Measurements from ENCODE around the gene RASA3.
"Not testable (repeated sequence)": the region's sequence is repeated elsewhere in the genome, so short reads cannot be mapped to it uniquely, and the experiment has no call there.

Gene RASA3

DNA sequence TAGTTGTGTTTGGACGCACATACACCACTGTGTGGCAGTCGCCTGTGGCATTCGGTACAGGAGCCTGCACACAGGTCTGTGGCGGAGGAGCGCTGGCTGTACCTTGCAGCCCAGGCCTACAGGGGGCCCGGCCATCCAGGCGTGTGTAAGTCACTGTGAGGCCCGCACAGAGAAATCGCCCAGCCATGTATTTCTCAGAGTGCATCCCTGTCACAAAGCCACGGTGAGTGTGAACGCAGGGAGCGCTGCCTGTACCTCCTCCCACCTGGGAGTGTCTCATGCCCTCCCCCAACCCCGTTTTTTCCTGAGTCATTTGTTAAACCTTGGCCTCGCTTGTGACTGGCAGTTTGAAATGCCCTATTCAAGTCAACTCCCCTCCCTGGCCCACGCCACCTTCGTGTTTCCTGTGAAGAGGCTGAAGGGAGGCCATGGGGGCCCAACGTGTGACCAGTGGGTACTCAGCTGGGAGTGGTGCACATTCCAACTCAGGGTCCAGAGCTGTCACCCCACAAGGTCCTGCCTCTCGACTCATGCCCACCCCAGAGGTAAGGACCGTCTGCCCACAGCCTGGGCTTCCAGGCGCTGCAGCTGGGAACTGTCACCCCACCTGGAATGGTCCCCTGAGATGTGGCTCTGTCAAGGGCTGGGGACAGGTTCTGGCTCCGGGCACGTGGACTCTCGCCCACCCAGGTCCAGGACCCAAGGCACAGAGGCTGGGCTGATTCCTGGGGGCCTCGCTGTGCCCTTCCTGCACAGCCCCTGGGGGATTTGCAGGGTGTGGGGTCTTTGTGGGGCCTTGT lies 11.6 kb upstream of the RASA3 start:
- in situ Hi-C loops (cut with HindIII; ENCODE audit: low pct_unique_long_range_greater_than_20kb, low sequenced_read_pairs), result no loop called here
- DNase-seq (ENCODE audit: low read depth in 1 of 2, low spot score in 1 of 2), result peak; percentile 59 to 72
- no peak for TF ChIP-seq JUND (IDR thresholded peaks at IDR 0.05; ENCODE audit: low read depth)

DNA sequence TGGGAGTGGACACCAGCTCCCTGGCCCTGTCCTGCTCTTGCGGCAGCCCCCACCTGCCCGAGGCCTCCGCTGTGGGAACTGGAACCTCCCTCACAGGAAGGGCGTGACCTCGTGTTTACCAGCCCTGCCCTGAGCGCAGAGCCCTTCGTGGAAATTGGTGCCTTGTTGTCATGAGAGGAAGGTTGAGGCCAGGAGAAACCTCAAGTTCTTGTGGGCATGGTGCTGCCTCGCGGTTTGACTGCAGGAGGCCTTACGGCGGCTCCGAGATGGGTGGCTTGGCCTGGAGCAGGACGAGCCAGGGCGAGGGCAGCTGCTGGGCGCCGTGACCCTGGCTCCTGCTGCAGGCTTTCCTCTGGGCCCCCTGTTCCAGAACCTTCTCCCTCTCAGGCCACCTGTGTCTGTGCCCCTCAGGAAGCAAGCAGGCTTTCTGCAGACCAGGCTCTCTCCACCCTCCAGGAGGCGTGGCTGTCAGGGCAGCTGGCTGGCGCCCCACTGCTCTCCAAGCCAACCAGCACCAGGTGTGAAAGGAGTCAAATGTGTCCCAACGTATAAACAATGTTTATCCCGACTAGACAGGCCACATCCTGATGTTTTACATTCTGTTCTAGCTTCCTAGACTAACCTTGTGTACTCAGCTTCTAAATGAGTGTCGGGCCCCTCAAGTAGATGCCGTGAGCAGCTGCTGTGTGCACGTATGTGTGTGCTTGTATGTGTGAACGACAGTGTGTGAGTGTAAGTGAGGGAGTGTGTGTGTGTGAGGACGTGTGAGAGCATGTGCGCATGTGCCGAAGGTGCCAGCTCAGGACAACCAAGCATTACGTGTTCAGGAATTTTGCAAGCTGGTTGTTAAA lies 10.4 kb upstream of the RASA3 start:
- DNase-seq (ENCODE audit: low read depth in 1 of 2, low spot score in 1 of 2), result peak in 1 of 2 experiments; percentile 48
- no peak for TF ChIP-seq JUND (IDR thresholded peaks at IDR 0.05; ENCODE audit: low read depth)
- in situ Hi-C loops (cut with HindIII; ENCODE audit: low pct_unique_long_range_greater_than_20kb, low sequenced_read_pairs), result no loop called here

DNA sequence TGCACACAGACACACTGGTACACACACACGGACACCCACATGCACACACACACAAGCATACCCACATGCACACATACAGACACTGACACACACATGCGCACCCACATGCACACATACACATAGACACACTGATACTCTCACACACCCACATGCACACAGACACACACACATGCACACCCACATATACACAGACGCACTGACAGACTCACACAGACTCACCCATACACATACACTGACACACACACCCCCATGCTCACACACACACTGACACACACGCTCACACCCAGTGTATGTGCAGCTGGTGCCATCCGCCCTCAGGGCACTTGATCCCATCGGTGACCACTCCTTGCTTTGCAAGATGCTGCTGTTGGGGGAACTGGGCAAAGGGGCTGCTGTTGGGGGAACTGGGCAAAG lies 9.7 kb upstream of the RASA3 start:
- TF ChIP-seq JUND (IDR thresholded peaks at IDR 0.05; ENCODE audit: low read depth), result no peak
- DNase-seq (ENCODE audit: low read depth in 1 of 2, low spot score in 1 of 2), result no peak
- in situ Hi-C loops (cut with HindIII; ENCODE audit: low pct_unique_long_range_greater_than_20kb, low sequenced_read_pairs), result no loop called here

DNA sequence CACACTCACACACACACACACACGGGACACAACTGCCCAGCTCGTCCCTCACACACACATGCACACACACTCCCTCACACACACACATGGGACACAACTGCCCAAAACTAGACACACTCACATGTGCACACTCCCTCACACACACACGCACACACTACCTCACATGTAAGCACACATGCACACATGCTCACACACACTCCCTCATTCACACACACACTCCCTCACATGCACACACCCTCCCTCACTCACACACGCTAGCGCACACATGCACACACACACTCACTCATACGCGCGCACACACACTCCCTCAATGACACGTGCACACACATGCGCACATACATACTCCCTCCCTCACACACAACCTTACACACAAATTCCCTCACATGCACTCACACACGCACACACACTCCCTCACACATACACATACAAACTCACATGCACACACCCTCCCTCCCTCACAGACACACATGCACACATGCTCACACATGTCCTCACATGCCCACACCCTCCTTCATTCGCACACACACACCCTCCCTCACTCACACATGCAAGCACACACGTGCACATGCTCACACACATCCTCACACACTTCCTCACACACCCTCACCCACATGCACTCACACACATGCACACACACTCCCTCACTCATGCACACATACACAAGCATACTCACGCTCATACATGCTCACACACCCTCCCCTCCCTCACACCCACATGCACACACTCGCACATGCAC lies 9.0 kb upstream of the RASA3 start:
- no peak for TF ChIP-seq JUND (IDR thresholded peaks at IDR 0.05; ENCODE audit: low read depth)
- in situ Hi-C loops (cut with HindIII; ENCODE audit: low pct_unique_long_range_greater_than_20kb, low sequenced_read_pairs), result no loop called here
- DNase-seq (ENCODE audit: low read depth in 1 of 2, low spot score in 1 of 2), result no peak

DNA sequence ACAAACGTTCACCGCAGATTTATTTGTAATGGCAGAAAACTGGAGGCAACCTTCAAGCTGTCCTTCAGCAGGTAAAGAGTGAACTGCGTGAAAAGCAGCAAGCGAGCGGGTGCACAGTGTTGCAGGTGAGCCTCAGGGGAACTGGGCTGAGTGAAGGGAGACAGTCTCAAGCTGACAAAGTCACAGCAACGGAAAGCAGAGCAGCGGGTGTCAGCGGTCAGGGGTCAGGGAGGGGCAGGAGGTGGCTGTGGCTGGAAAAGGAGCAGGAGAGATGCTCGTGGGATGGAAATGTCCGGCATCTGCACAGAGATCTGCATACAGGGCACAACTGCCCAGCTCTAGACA lies 8.5 kb upstream of the RASA3 start:
- DNase-seq (ENCODE audit: low read depth in 1 of 2, low spot score in 1 of 2), result no peak
- TF ChIP-seq JUND (IDR thresholded peaks at IDR 0.05; ENCODE audit: low read depth), result no peak
- in situ Hi-C loops (cut with HindIII; ENCODE audit: low pct_unique_long_range_greater_than_20kb, low sequenced_read_pairs), result no loop called here

DNA sequence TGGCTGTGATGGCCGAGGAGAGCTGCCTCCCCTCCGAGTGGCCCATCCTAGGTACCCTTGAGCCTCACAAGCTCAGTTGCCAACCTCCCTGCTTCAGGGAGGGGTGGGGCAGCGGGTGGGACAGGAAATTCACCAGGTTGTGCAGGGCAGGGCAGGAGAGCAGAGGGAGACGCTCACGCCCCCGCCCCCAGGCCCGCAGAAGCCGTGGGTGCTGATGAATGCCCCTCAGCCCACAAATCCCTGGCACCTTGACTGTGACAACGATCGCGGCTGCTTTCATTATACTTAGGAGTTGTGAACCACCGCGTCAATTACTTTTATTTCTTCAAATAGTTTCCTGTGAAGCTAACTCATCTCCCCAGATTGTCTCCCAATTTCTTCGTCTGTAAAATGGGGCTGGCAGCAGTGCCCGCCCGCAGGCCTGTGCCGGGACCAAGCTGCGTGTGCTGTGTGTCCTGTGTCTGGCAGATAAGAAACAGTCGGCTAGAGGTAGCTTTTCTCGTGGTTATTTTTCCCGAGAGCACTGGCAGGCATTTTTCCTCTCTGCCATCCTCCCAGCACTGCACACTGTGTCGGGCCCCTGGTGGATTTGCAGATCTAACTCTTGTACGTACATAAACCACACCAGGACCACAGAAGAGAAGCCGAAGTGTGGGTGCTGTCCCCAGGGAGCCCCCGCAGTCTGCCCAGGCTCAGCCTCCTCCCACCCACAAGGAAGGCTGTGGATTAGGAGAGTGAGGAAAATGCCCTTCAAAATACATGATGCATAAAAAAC lies 7.9 kb upstream of the RASA3 start:
- DNase-seq (ENCODE audit: low read depth in 1 of 2, low spot score in 1 of 2), result no peak
- in situ Hi-C loops (cut with HindIII; ENCODE audit: low pct_unique_long_range_greater_than_20kb, low sequenced_read_pairs), result no loop called here
- no peak for TF ChIP-seq JUND (IDR thresholded peaks at IDR 0.05; ENCODE audit: low read depth)

DNA sequence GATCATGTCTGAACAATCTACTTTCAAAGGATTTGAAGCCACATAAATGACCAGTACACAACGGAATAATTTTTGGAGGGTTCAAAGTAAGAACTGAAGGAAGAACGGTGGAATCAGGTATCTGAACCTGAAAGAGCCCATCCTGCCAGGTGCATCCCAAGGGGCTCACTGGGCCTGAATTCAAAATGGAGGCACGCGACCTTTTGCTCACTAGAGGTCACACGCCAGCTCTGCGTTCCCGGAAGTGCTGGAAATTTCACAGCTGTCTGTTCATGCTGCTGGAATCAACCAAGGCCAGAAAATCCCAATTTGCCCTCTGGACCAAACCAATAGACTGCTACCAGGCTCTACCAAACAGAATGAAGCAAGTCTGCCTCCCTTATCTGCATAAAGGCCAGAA lies 4.2 kb upstream of the RASA3 start:
- no peak for TF ChIP-seq JUND (IDR thresholded peaks at IDR 0.05; ENCODE audit: low read depth)
- no peak for DNase-seq (ENCODE audit: low read depth in 1 of 2, low spot score in 1 of 2)
- in situ Hi-C loops (cut with HindIII; ENCODE audit: low pct_unique_long_range_greater_than_20kb, low sequenced_read_pairs), result no loop called here

DNA sequence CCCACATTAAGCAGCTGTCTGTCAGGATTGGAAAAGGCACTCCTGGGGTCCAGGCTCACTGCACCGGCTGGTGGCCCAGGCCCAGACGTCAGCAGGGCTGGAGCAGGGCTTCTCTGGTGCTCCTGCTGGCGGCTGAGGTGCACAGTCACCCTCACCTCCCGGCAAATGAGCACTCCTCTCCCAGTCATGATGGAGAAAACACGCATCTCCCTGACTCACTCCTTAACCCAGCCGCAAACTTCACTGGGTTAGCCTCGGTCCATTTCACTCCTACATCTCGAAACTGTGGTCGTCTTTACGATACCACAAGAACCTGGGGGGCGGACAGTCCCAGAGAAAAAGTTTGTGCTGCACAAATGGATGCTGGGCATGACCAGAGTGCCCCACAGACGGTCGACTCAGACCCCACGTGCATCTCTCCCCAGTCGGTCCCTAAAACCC lies 3.3 kb upstream of the RASA3 start:
- no peak for DNase-seq (ENCODE audit: low read depth in 1 of 2, low spot score in 1 of 2)
- in situ Hi-C loops (cut with HindIII; ENCODE audit: low pct_unique_long_range_greater_than_20kb, low sequenced_read_pairs), result no loop called here
- no peak for TF ChIP-seq JUND (IDR thresholded peaks at IDR 0.05; ENCODE audit: low read depth)

DNA sequence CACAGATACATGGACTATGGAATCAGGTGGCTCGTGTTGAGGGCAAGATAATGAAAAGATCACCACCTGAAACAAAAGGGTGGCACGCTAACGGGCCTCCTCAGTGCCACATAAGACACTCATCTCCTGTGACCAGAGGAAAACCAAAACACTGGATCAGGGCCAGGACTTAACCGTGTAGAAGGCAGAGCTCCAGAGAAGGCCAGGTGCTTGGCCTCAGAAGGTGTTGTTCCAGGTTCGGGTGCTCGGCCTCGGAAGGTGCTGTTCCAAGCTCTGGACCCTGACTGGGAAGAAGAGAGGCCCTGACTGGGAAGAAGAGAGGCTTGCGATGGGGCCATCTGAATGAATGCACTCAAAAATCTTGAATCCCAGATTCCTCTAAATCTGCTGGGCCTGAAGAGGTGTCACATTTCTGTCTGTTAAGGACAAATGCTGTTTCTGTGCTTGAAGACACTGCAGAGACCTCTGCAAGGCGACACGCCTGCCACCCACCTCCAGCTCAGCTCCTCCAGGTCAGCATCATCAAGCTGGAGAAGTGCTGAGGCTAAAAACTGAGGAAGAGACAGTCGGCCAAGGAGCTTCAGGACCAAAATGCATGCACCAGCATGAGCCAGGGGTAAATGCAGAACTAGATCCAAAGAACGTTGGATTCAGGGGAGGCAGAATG lies 2.7 kb upstream of the RASA3 start:
- DNase-seq (ENCODE audit: low read depth in 1 of 2, low spot score in 1 of 2), result no peak
- TF ChIP-seq JUND (IDR thresholded peaks at IDR 0.05; ENCODE audit: low read depth), result no peak
- in situ Hi-C loops (cut with HindIII; ENCODE audit: low pct_unique_long_range_greater_than_20kb, low sequenced_read_pairs), result no loop called here

DNA sequence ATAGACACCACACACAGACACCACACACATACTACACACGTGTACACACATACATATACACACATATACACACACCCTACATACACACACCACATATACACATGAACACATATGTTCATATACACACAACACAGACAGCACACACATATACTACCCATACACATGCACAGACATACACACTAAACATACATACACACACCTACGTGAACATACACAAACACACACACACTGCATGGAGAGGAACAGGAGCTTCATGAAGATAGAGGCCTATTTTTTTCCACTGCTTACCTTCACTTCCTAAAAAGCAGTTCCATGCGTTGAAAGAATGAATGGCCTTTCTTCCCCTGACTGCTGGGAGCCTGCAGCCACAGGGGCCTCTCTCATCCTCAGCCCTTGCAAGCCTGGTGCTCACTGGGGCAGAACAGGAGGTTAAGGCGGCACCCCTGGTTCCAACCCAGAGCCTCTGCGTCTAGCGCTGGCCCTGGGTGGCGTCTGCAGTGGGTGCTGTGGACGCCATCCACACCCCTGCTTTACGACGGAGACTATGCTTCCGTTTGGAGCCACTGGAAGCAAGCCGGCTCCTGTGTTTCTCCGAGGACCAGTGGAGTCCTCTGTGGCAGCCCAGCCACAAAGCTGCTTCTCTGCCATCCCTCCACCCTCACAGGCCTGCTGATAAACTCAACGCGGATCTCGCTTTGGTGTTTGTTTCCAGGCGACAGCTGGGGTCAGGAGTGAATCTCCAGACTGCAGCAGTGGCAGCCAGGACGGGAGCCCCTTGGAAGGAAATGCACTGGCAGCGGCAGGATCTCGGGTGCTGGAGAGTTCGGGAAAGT lies 1.9 kb upstream of the RASA3 start:
- in situ Hi-C loops (cut with HindIII; ENCODE audit: low pct_unique_long_range_greater_than_20kb, low sequenced_read_pairs), result no loop called here
- no peak for DNase-seq (ENCODE audit: low read depth in 1 of 2, low spot score in 1 of 2)
- no peak for TF ChIP-seq JUND (IDR thresholded peaks at IDR 0.05; ENCODE audit: low read depth)

DNA sequence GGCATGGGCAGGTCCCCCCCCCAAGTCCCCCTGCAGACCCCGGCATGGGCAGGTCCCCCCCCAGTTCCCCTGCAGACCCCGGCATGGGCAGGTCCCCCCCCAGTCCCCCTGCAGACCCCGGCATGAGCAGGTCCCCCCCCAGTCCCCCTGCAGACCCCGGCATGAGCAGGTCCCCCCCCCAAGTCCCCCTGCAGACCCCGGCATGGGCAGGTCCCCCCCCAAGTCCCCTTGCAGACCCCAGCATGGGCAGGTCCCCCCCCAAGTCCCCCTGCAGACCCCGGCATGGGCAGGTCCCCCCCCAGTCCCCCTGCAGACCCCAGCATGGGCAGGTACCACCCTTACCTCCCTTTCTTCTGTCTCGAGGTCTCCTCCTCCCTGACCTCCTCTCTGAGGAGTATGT lies 1.1 kb upstream of the RASA3 start:
- in situ Hi-C loops (cut with HindIII; ENCODE audit: low pct_unique_long_range_greater_than_20kb, low sequenced_read_pairs); DNase-seq (ENCODE audit: low read depth in 1 of 2, low spot score in 1 of 2): not testable (repeated sequence)

DNA sequence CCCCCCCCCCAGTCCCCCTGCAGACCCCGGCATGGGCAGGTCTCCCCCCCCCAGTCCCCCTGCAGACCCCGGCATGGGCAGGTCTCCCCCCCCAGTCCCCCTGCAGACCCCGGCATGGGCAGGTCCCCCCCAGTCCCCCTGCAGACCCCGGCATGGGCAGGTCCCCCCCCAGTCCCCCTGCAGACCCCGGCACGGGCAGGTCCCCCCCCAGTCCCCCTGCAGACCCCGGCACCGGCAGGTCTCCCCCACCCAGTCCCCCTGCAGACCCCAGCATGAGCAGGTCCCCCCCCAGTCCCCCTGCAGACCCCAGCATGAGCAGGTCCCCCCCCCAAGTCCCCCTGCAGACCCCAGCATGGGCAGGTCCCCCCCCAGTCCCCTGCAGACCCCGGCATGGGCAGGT lies 703 bp upstream of the RASA3 start:
- in situ Hi-C loops (cut with HindIII; ENCODE audit: low pct_unique_long_range_greater_than_20kb, low sequenced_read_pairs); DNase-seq (ENCODE audit: low read depth in 1 of 2, low spot score in 1 of 2): not testable (repeated sequence)
